HepG2 (cell line): ENCODE results near the gene FAM210A. TPM values are rescaled to one million over a fixed set of nuclear protein-coding genes. Genes with fewer than 3 reads are reported as not detected.

Experiments
- ATAC-seq: fragments of 200-7000 bp; cut with Tn5 transposase; 3 replicates; pipeline ENCODE4 v1.9.1; 2020; ENCODE audit warnings: mild to moderate bottlenecking, moderate library complexity
- BruUV-seq: library from RNA; stranded (reverse); fragments of 400-500 nt; replicated peaks from 2 replicates; lab custom pipeline; 2021; lab: Mats Ljungman, UMichigan
- CTCF ChIA-PET: fragments of 300-600 bp; formaldehyde crosslinking; extraction: SDS; loops from one replicate; lab custom pipeline; 2021; ENCODE audit warnings: low total read pairs, inconsistent platforms, low intra/inter-chr PET ratio; lab: Yijun Ruan, JAX
- POLR2A ChIA-PET: fragments of 350-600 bp; sonication (Branson Sonifier 250); formaldehyde crosslinking; loops from one replicate; lab custom pipeline; 2020; ENCODE audit warnings: antibody characterized with exemption, inconsistent platforms; lab: Yijun Ruan, JAX
- DNase-seq: peaks from one replicate; pipeline ENCODE4 v3.0.0-alpha.2; 2015; ENCODE audit warnings: low spot score
- FAIRE-seq: peaks from 3 replicates; lab custom pipeline; 2011; peaks lifted over from hg19 to GRCh38; lab: Jason Lieb, UNC
- H2AFZ ChIP-seq: one replicate; pipeline ENCODE4 v1.6.1; 2011; ENCODE audit warnings: low read length, inconsistent platforms
- H3K27ac ChIP-seq: fragments of 300-600 bp; 3 replicates; pipeline ENCODE4 v1.8.0; 2011; ENCODE audit warnings: mixed run types, mild to moderate bottlenecking, mixed read lengths, low read length, inconsistent platforms; ENCODE audit not compliant: insufficient read depth; ENCODE audit errors: extremely low read length
- H3K27me3 ChIP-seq, 2 experiments: fragments of 200-600 bp in 1 of 2; 2 replicates in 1 of 2; 3 replicates in 1 of 2; pipeline versions ENCODE4 v1.6.0 to v1.8.0; 2011; ENCODE audit warnings: low read length in 2 of 2, mild to moderate bottlenecking in 2 of 2, moderate library complexity in 2 of 2, inconsistent platforms in 1 of 2; ENCODE audit not compliant: insufficient read depth in 2 of 2, control insufficient read depth in 1 of 2
- H3K36me3 ChIP-seq, 2 experiments: fragments of 200-600 bp in 1 of 2; replicated peaks in 1 of 2; 2 replicates in 1 of 2; 3 replicates in 1 of 2; pipeline versions ENCODE4 v1.5.1 to v1.8.0; 2011; ENCODE audit warnings: low read length in 2 of 2, inconsistent platforms in 1 of 2; ENCODE audit not compliant: insufficient read depth in 2 of 2, control insufficient read depth in 1 of 2
- H3K4me1 ChIP-seq: 2 replicates; pipeline ENCODE4 v1.5.1; 2012; ENCODE audit warnings: low read length, inconsistent platforms; ENCODE audit not compliant: insufficient read depth
- H3K4me2 ChIP-seq: 2 replicates; pipeline ENCODE4 v1.6.0; 2011; ENCODE audit warnings: low read depth, low read length, inconsistent platforms
- H3K4me3 ChIP-seq, 3 experiments: fragments of 200-600 bp in 1 of 3; sonication (generic), shearing (Covaris generic) in 1 of 3; replicated peaks in 1 of 3; 2 replicates each; pipeline ENCODE4 v1.5.1; 2011 to 2016; ENCODE audit warnings: low read length in 3 of 3, inconsistent platforms in 2 of 3, low read depth in 2 of 3, mild to moderate bottlenecking in 2 of 3, control low read depth in 1 of 3, mixed read lengths in 1 of 3; ENCODE audit not compliant: insufficient read depth in 1 of 3
- H3K79me2 ChIP-seq: one replicate; pipeline ENCODE4 v1.6.1; 2011; ENCODE audit warnings: low read length, inconsistent platforms; ENCODE audit not compliant: insufficient read depth
- H3K9ac ChIP-seq: 2 replicates; pipeline ENCODE4 v1.6.0; 2011; ENCODE audit warnings: mild to moderate bottlenecking, low read depth, low read length, inconsistent platforms; ENCODE audit not compliant: insufficient read depth
- H3K9me3 ChIP-seq: 2 replicates; pipeline ENCODE4 v1.5.1; 2012; ENCODE audit warnings: mild to moderate bottlenecking, low read length
- H4K20me1 ChIP-seq: 2 replicates; pipeline ENCODE4 v1.6.0; 2011; ENCODE audit warnings: inconsistent platforms, mild to moderate bottlenecking, low read length, moderate library complexity; ENCODE audit not compliant: insufficient read depth
- KLF15 ChIP-seq: sonication (generic); formaldehyde crosslinking; IDR thresholded peaks from 2 replicates; pipeline ENCODE4 v1.8.1; 2023; ENCODE audit warnings: borderline replicate concordance, mild to moderate bottlenecking, inconsistent platforms, missing genetic modification reagents, mixed read lengths
- MYC ChIP-seq: sonication (generic); formaldehyde crosslinking; IDR thresholded peaks from 2 replicates; pipeline ENCODE4 v1.9.0; 2021; ENCODE audit warnings: missing genetic modification reagents, borderline replicate concordance
- SAP130 ChIP-seq: IDR thresholded peaks from 2 replicates; pipeline ENCODE4 v1.6.1; 2016; ENCODE audit warnings: low read depth
- SNAPC4 ChIP-seq: sonication (generic); formaldehyde crosslinking; IDR thresholded peaks from 2 replicates; pipeline ENCODE4 v1.4.0; 2020; ENCODE audit warnings: mild to moderate bottlenecking, missing genetic modification reagents
- ZBTB42 ChIP-seq: sonication (generic); formaldehyde crosslinking; IDR thresholded peaks from 2 replicates; pipeline ENCODE4 v1.5.0; 2020; ENCODE audit warnings: mild to moderate bottlenecking, missing genetic modification reagents
- ZBTB46 ChIP-seq: sonication (generic); formaldehyde crosslinking; IDR thresholded peaks from 2 replicates; pipeline ENCODE4 v1.4.0; 2020; ENCODE audit warnings: mild to moderate bottlenecking, missing genetic modification reagents, borderline replicate concordance
- ZNF160 ChIP-seq: sonication (generic); formaldehyde crosslinking; IDR thresholded peaks from 2 replicates; pipeline ENCODE4 v1.8.0; 2022; ENCODE audit warnings: mild to moderate bottlenecking, inconsistent platforms, missing genetic modification reagents
- ZSCAN25 ChIP-seq: sonication (generic); formaldehyde crosslinking; IDR thresholded peaks from 2 replicates; pipeline ENCODE4 v1.8.0; 2022; ENCODE audit warnings: mild to moderate bottlenecking, missing genetic modification reagents
- WGBS: methylation state at CpG from one replicate; pipeline ENCODE4 v1.1.6; 2017; ENCODE audit warnings: low lambda C conversion rate; 5-methylcytosine and 5-hydroxymethylcytosine counted together
- in situ Hi-C: cut with HindIII; loops from 2 replicates; pipeline ENCODE4 v1.10.0; 2017; ENCODE audit warnings: low pct_unique_long_range_greater_than_20kb; ENCODE audit not compliant: extremely low pct_ligation_motif_present
- intact Hi-C: fragments of 100-400 bp; cut with micrococcal nuclease; formaldehyde crosslinking; loops from one replicate; pipeline ENCODE4 v1.10.0; 2022; ENCODE audit not compliant: unreplicated experiment
- polyA plus RNA-seq, 8 experiments: library from polyadenylated mRNA; depleted of rRNA in 3 of 8; stranded (reverse) in 7 of 8; unstranded in 1 of 8; fragments of >200 nt; fragmentation: Illumina TruSeq in 4 of 8; extraction: Trizol in 4 of 8; gene quantifications; 2 replicates each; pipeline versions ENCODE4 v1.2.1 to v1.2.3, GENCODE V29; 2011 to 2016; ENCODE audit warnings: low read depth in 4 of 8, missing spikeins in 1 of 8, mixed read lengths in 1 of 8; ENCODE audit not compliant: insufficient read depth in 1 of 8
- total RNA-seq, 5 experiments: library from RNA; depleted of rRNA; stranded (reverse); fragments of >200 nt; fragmentation: Illumina TruSeq; extraction: Trizol; gene quantifications; 2 replicates each; pipeline ENCODE4 v1.2.3, GENCODE V29; 2016; ENCODE audit warnings: low read depth in 1 of 5

Gene FAM210A
- total and polyA plus RNA-seq, 2 of the 13 experiments (the other 11 are each of a cell fraction or from before 2014, with no cell fraction given): 33.2 to 37.5 TPM

- Histone ChIP-seq H3K27me3 (no peaks in the 10 kb centered on the region), H3K36me3 (peaks cover 1 to 16% of the 10 kb centered on the region in 2 experiments; a peak in 1 of 5 replicates), H3K27ac (no peak overlapping the region), H4K20me1 (peaks cover 63% of the 10 kb centered on the region), H2AFZ (no peak overlapping the region), H3K4me1 (peaks cover 59% of the 10 kb centered on the region), H3K4me3 (no peak overlapping the region), H3K9ac (no peak overlapping the region), H3K9me3 (peaks cover 8% of the 10 kb centered on the region), H3K4me2 (no peak overlapping the region; the same call in 1 of the 2 replicates), H3K79me2 (peaks cover 98% of the 10 kb centered on the region)
- ChIA-PET CTCF (no interaction called here), POLR2A (interaction anchor here (1.7 kb wide), 1 partner anchor 11 kb away, joined by 6 read pairs; the partner anchor contains the start of genes FAM210A and RNMT)
- TF ChIP-seq ZBTB42 (CRISPR knock-in tag) (no peak), KLF15 (no peak), ZNF160 (CRISPR knock-in tag) (no peak), ZSCAN25 (CRISPR knock-in tag) (no peak), SNAPC4 (CRISPR knock-in tag) (no peak), ZBTB46 (CRISPR knock-in tag) (no peak), SAP130 (CRISPR knock-in tag) (no peak), MYC (CRISPR knock-in tag) (no peak)
- no peak for DNase-seq
- FAIRE-seq: no peak
- 97% methylated on average over 2 of the region's 2 CpGs for whole genome bisulfite sequencing
- no TSS peak for BruUV-seq
- in situ Hi-C loops (no loop called here), intact Hi-C loops (loop anchor here (10.0 kb wide), 2 partner anchors 381 to 501 kb away; partner anchors contain the start of gene LDLRAD4)
- ATAC-seq: no peak
Measured at GRCh38 chr18:13715330-13715729, 11.0 kb downstream of the FAM210A start.
